ENCODE data around the gene TPH1.
"Not testable (repeated sequence)": the region's sequence is repeated elsewhere in the genome, so short reads cannot be mapped to it uniquely, and the experiment has no call there.

The TPH1 gene

DNA sequence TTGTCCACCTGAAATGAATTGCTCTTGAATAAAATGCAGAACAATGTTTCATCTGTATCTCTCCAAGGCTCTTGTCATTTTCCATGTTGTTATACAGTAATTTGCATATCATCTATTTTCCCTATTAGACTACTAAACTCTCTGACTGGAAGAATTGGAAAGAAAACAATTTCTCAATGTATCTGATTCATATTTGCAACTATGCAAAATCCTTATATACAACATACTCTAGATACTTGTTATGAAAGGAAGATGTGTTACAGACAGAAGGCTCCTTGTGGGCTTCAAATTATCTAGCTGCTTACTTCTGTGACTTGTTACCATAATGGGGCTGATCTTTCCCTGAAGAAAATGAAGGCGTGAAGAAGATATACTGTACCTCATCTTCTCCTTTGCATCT is 23.6 kb downstream of the TPH1 start:
- DNase-seq (ENCODE audit: low read depth in 2 of 2) = no peak

DNA sequence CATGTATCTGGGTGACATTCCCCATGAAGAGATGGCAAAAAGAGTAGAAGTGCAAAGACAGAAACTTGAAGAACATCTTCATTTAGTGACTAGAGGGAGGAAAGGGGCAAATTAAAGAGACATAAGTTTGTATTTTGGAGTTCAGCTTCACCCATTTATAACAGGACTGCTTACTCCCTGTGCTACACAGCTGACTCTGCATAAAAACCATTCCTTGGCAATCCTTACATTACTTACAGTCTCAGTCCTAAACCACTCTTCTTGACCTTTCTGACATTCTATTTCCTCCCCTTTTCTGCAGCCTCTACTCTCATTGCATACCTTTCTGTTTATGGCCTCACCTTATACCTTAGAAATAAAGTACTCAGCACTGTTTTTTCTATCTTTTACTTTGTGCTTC is 26.4 kb downstream of the TPH1 start:
- DNase-seq (ENCODE audit: low read depth in 2 of 2) = no peak

DNA sequence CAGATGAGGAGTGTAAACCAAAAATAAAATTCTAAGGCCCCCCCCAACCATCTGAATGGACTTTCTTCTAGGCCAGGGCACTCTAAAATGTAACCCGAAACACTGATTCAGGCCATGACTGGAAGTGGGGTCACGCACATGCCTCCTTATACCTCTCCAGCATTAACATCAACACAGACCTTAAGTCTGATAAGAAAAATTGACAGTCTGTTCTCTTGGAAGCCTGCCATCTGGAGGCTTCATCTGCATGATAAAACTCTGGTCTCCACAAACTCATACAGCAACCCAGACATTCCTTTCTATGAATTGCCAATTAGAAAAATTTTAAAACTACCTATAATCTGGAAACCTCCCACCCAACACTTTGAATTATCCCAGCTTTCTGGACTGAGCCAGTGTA is 29.3 kb downstream of the TPH1 start:
- no peak for DNase-seq (ENCODE audit: low read depth in 2 of 2)

GRCh38 chr11:18014876-18015275 is 31.2 kb downstream of the TPH1 start:
- no peak for DNase-seq (ENCODE audit: low read depth in 2 of 2)

DNA sequence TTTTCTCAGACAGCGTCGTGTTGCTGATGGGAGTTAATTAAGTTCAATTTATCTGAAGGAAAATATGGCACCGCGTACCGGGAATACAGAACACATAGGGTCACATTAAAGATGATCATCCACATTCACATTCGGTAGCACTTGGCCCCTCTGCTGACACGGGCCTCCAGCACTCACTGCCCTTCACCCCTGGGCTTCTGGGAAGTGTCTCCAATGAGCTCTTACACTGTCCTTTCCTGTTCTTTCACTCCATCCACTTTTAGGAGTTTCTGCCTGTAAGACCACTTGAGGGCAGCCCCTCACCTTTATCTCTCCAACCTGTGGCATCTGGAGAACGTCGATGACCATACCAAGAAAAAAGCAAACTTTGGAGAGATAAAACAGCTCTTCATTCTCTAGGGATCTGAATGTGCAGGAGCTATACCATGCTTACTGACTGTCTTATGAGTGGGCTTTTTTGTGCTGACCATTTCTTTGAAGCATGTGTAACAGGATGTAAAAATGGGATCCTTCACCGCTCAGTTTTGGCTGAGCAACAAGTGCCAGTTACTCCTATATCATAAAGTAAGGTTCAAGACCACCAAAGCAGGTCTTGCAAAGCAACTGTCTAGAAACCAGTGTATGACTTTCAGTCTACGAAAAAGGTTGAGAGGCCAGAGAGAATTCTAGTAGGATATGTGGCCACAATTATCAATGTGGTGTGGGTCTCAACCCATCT is 32.1 kb downstream of the TPH1 start:
- no peak for DNase-seq (ENCODE audit: low read depth in 2 of 2)

DNA sequence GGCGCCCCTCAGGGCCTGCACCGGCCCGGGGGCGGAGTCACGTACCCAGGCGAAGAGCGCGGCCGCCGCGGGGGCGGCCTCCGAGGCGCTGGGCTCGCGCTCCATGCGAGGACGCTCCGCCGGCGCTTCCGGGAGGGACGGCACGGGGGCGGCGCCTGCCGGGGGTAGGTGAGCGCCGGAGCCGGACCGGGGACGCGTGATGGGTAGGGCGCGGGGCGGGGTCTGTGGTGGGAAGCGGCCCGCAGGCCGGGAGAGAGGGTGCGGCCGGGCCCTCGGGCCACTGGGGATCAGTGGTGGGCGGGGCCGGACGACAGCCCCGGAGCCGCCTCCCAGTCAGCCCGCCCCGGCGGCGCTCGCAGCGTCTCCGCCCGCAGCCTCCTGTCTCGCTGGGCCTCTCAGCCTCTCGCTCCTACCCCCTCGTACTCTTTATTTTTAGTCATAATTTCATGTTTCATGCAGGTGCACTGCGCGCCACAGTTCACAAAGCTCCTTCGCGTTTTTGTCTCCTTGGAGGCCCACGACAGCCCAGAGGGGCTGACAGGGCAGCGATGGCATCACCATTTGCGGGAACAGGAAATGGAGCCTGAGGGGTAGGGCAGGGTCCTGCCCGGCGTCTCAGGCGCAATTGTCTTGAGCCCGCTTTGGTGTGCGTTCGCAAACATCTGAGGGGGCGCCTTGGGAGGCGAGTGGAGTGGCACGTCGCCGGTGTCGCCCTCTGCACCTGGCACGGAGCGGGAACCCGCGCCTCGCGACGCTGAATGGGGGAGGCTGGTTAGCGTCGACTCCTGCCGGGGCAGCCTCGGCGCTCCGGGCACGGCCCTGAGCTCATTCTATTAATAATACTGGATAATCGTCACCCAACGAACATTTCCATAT is 32.9 kb downstream of the TPH1 start, which contains the start of gene SERGEF:
Gene SERGEF, minus strand, starts transcription at position 142 of the 876 bp plus-strand sequence. Its CDS starts 37 bp downstream, at position 105.
- peak; percentile 70 to 74 for DNase-seq (ENCODE audit: low read depth in 2 of 2)

- no peak for DNase-seq (ENCODE audit: low read depth in 2 of 2)
Measured at GRCh38 chr11:18012122-18012905, 33.8 kb downstream of the TPH1 start.

DNA sequence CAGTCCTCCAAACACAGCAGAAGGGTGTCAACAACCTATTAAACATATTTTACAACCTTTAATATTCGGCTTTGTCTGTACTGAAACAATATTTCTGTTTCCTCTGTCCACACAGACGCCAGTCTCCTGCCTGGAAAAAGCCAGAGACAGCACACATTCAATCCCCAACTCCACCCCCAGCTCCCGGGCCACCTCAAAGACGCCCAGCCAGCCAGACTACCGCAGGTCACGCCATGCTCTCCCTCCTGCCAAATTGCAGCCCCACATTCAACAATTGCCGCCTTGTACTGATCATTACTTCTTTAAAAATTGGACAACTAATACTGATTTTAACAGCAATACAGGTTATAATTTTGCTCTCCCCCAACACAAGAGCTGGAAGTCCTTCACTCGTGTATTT is 34.4 kb downstream of the TPH1 start:
- no peak for DNase-seq (ENCODE audit: low read depth in 2 of 2)

DNA sequence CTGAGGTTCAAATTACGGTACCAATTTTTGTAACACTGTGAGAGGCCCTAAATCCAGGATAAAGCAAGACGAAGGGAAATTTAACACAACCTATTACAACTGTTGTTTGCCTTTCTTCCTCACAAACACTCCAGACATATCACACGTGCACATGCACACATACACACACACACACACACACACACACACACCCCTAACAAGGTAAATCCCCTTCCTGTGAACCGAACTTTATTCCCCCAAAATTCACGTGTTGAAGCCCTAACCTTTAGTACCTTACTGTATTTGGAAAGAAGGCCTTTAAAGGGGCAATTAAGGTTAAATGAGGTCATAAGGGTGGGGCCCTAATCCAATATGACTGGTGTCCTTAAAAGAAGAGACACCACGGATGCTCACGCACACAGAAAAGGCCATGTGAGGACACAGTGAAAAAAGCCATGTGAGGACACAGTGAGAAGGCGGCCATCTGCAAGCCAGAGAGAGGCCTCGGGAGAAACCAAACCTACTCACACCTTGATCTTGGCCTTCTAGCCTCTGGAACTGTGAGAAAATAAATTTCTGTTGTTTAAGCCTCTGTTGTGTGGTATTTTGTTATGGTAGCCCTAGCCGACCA is 35.0 kb downstream of the TPH1 start:
- DNase-seq (ENCODE audit: low read depth in 2 of 2) = no peak

DNA sequence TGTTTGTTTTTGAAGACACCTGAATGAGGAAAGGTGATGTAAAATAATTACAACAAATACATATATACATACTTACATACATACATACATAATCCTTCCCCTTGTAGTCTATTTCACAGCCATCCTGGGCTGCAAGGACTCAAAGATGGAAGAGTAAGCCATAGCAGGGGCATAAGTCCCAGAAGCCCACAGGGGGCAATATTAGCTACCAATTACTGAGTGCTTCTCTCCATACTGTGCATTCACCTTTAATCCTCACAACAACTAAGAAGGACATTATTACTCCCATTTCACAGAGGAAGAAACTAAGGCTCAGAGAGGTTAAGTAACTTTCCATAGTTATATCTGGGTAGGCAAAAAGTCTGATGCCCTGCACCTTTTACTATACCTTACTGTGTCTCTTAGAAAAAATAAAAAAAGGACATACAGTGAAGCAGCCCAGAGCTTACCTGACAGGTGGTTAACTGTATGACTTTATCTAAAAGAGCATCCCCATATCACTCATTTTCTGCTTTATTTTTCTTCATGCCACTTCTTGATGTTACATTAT is 35.9 kb downstream of the TPH1 start:
- no peak for DNase-seq (ENCODE audit: low read depth in 2 of 2)

DNA sequence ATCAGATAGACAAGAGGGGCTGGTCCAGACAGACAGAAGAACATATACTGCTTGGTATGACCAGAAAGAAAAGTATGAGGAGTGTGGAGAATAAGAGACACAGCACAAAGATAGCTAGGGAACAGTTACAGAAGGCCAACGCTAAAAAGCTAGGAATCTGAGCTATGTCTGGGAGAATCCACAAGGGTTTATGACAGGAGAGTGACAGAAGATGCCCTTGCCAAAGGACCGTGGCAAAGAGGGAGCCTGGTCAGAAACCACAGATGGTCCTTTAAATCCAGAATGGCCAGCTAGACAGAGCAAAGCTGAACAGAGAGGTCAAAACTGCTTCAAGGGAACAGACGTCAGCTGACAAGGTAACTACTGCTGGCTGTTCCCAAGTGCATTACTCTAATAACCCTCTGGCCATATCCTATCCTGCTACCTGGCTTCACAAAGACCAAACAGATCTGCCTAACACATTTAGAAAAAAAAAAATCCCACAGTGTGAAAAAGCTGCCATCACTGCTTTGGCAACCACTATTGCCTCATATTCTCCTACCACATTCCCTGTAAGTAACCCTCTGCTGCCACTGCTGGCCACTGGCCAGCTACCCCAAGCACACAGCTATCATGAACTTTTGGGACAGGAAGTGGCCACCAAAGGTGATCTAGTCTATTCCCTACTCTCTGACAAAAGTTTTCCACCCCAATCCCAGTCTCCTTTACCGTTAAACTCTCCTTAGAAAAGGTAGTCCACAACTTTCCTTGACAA is 40.5 kb downstream of the TPH1 start:
- no peak for DNase-seq (ENCODE audit: low read depth in 2 of 2)

- DNase-seq (ENCODE audit: low read depth in 2 of 2) = peak; percentile 32 to 35
Measured at GRCh38 chr11:18001191-18001590, 44.9 kb downstream of the TPH1 start.

- no peak for DNase-seq (ENCODE audit: low read depth in 2 of 2)
Measured at GRCh38 chr11:18000760-18001159, 45.3 kb downstream of the TPH1 start.

DNA sequence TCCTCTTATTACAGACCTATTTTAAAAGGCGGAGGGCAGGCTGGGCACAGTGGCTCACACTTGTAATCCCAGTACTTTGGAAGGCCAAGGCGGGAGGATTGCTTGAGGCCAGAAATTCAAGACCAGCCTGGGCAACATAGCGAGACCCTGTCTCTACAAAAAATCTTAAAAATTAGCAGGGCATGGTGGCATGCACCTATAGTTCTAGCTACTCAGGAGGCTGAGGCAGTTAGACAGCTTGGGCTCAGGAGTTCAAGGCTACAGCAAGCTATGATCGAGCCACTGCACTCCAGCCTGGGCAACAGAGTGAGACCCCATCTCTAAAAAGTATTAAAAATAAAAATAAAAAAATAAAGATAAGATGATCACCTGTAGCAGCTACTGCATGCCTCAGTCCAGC is 45.9 kb downstream of the TPH1 start:
- not testable (repeated sequence) for DNase-seq (ENCODE audit: low read depth in 2 of 2)
